Activated naive CD8-positive, alpha-beta T cell (primary cell): ENCODE measurements around the gene LTK.

Experiments
- H3K27ac Mint-ChIP-seq: one replicate; pipeline ENCODE4 v1.8.0; 2021; ENCODE audit warnings: mixed read lengths
- H3K27me3 Mint-ChIP-seq: one replicate; pipeline ENCODE4 v1.8.0; 2021; ENCODE audit warnings: mixed read lengths
- H3K36me3 Mint-ChIP-seq: one replicate; pipeline ENCODE4 v1.8.0; 2021; ENCODE audit warnings: mixed read lengths
- H3K4me1 Mint-ChIP-seq: one replicate; pipeline ENCODE4 v1.8.0; 2021; ENCODE audit warnings: low read depth, mixed read lengths
- H3K4me3 Mint-ChIP-seq: one replicate; pipeline ENCODE4 v1.8.0; 2021; ENCODE audit warnings: mild to moderate bottlenecking, mixed read lengths
- H3K9me3 Mint-ChIP-seq: one replicate; pipeline ENCODE4 v1.8.0; 2021; ENCODE audit warnings: low read depth, mixed read lengths

LTK gene

DNA sequence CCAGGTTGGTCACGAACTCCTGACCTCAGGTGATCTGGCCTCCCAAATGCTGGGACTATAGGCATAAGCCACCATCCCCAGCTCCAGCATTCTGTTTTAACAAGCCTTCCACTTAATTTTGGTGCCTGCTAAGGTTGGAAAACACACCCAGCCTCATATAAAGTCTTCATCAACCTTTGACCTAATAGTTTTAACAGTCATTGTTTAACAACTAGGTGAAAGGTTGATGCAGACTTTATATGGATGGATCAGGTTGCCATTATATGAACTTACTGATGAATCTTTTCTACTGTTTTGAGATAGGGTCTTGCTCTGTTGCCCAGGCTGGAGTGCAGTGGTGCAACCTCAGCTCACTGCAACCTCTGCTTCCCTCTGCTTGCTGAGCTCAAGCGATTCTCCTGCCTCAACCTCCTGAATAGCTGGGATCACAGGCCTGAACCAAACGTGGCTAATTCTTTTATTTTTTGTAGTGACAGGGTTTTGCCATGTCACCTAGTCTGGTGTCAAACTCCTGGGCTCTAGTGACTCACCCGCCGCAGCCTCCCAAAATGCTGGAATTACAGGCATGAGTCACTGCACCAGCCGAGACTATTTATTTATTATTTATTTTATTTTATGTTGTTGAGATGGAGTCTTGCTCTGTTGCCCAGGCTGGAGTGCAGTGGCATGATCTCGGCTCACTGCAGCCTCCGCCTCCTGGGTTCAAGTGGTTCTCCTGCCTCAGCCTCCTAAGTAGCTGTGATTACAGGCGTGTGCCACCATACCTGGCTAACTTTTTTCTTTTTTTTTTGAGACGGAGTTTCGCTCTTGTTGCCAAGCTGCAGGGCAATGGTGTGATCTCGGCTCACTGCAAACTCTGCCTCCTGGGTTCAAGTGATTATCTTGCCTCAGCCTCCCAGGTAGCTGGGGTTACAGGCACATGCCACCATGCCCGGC is 33.5 kb upstream of the LTK start:
- no peaks in the 10 kb centered on the region for H3K27me3 Mint-ChIP-seq
- H3K9me3 Mint-ChIP-seq, result no peaks in the 10 kb centered on the region

DNA sequence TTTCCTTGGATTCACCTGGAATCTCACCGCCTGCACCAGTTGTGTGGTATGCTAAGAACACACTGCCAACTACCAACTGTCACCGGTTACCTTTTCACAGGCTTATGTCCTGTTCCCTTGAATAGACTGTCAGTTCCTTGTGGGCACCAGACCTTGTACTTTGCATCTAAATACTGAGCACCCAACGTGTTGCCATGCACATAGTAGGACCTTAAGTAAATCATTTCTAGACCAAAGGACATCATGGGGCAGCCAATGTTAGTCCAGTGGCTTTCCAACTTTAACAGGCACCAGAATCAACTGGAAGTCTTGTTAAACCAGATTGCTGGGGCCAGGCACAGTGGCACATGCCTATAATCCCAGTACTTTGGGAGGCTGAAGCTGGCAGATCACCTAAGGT is 31.6 kb upstream of the LTK start:
- peaks cover 13% of the 10 kb centered on the region for H3K4me1 Mint-ChIP-seq
- peak overlapping the region; percentile 96 for H3K4me3 Mint-ChIP-seq
- no peaks in the 10 kb centered on the region for H3K27me3 Mint-ChIP-seq
- H3K27ac Mint-ChIP-seq, result peak overlapping the region; percentile 58
- H3K36me3 Mint-ChIP-seq, result no peaks in the 10 kb centered on the region
- H3K9me3 Mint-ChIP-seq, result no peaks in the 10 kb centered on the region

More for the DNA sequence above, 33.5 kb upstream of the LTK start:
- Mint-ChIP-seq H3K4me1 (peaks cover 13% of the 10 kb centered on the region), H3K27ac (no peak overlapping the region), H3K36me3 (no peaks in the 10 kb centered on the region), H3K4me3 (no peak overlapping the region)

DNA sequence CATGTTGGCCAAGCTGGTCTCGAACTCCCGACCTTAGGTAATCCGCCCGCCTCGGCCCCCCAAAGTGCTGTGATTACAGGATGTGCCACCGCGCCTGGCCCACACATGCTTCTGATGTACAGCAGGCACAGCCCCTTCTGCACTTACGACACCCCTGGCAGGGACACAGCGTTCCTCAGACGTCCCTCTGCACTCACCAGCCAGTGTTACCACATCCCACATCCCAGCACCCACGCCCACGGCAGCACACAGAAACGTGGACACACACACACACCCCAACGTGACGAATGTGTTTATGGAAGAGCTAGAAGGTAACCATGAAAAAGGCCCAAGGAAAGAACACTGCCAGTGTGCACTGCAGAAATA is 31.0 kb upstream of the LTK start:
- H3K36me3 Mint-ChIP-seq, result no peaks in the 10 kb centered on the region
- H3K4me3 Mint-ChIP-seq, result peak overlapping the region; percentile 96
- H3K4me1 Mint-ChIP-seq, result peaks cover 13% of the 10 kb centered on the region
- no peaks in the 10 kb centered on the region for H3K9me3 Mint-ChIP-seq
- peak overlapping the region; percentile 93 for H3K27ac Mint-ChIP-seq
- no peaks in the 10 kb centered on the region for H3K27me3 Mint-ChIP-seq

DNA sequence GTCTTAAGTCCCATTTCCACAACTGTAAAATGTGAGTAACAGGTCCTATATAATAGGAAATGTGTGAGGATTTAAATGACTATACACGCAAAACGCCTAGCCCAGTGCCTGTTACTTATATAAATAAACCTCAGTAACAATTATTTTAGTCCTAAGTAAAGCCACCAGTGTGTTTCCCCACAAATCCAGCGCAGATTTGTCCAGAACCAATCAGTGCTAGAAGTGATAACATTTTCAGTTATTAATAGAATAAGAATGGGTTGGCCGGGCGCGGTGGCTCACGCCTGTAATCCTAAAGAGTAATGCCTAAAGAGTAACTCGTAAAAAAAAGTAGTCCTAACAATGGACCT is 29.9 kb upstream of the LTK start:
- H3K27ac Mint-ChIP-seq, result peak overlapping the region; percentile 93
- H3K27me3 Mint-ChIP-seq, result no peaks in the 10 kb centered on the region
- peak overlapping the region; percentile 96 for H3K4me3 Mint-ChIP-seq
- H3K4me1 Mint-ChIP-seq, result peaks cover 13% of the 10 kb centered on the region
- H3K9me3 Mint-ChIP-seq, result no peaks in the 10 kb centered on the region
- H3K36me3 Mint-ChIP-seq, result no peaks in the 10 kb centered on the region

DNA sequence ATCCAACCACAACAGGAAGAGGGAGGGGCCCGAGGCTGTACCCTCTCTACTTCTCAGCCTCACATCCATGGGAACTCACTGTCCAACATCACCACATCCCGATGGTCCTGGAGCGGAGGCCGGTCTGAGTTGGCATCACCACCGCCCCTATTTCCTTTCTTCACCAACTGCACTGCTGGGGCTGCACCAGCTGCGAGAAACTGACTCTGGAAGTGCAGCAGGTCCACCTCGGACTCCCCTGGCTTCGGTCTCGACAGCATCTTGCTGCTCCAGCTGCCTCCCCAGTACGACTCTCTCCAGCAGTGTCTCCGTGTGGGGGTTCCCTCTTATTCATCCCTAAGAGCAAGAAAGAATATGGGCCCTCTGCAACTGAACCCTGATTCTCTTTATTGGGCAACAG is 23.2 kb upstream of the LTK start:
- Mint-ChIP-seq H3K4me1 (peaks cover 4% of the 10 kb centered on the region), H3K27ac (no peak overlapping the region), H3K9me3 (no peaks in the 10 kb centered on the region), H3K4me3 (no peak overlapping the region), H3K36me3 (peaks cover 6% of the 10 kb centered on the region), H3K27me3 (no peaks in the 10 kb centered on the region)

DNA sequence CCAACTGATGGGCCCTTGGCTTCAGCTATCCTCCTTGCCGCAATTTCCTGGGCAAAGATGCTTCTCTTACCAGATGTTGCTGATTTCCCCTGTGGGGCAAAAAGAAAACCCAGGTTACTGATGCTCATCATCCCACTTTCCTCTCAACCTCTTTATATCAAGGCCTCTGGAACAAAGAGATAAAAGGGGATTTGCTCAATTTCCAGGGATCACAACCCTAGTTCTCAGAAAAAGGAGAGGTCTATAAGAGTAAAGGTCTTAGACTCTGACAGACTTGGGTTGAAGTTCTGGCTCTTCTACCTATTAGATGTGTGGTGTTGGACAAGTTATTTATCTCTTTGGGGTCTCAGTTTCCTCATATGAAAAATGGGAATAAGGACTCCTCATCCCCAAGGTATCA is 21.9 kb upstream of the LTK start:
- Mint-ChIP-seq H3K27ac (no peak overlapping the region), H3K27me3 (no peaks in the 10 kb centered on the region), H3K4me3 (no peak overlapping the region), H3K9me3 (no peaks in the 10 kb centered on the region), H3K36me3 (peaks cover 6% of the 10 kb centered on the region), H3K4me1 (peaks cover 4% of the 10 kb centered on the region)

DNA sequence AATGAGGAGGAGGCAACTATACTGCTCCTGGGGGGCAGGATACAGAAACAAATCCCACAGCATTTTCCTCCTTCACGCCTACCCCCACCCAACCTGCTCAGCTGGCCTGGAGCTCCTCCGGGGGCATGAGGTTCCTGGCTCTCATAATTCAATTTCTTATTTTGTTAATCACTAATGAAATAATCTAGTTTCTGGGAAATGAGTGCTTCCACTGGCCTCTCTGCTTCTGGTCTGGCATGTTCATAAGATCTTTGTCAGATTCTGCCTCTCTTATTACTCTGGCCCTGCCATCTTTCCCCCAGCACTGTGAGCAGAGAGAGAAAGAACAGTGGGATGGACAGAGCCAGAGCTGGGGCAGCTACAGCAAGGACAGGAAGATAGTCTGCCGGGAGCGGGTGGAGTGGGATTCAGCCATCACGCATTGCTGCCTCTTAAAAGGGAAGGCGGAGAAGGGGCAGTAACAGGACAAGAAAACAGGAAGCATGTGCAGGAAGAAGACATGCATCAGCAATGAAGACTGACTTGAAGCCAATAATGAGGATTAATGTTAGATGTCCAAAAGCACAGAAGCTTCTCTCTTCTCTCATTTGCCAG is 16.8 kb upstream of the LTK start:
- no peak overlapping the region for H3K4me3 Mint-ChIP-seq
- H3K4me1 Mint-ChIP-seq, result no peaks in the 10 kb centered on the region
- peaks cover 15% of the 10 kb centered on the region for H3K36me3 Mint-ChIP-seq
- H3K27ac Mint-ChIP-seq, result no peak overlapping the region
- no peaks in the 10 kb centered on the region for H3K9me3 Mint-ChIP-seq
- H3K27me3 Mint-ChIP-seq, result no peaks in the 10 kb centered on the region

DNA sequence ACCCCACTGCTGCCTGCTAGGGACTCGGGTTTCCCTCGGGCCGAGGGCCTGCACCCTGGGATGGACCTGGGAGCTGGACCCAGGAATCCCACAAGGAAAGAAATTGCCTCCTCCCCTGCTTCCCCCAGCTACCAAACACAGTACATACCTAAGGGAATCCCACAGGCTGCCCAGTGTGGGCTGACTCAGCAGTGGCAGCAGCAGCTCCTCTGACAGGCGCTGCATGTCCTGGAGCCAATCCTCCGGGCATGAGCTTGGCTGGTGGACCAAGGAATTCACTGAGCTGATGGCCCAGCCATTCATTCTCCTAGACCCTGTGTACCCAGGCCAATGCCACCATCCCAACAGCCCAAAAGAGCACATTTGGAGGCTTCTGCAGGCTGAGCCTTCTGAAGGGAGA is 9.5 kb upstream of the LTK start:
- Mint-ChIP-seq H3K9me3 (no peaks in the 10 kb centered on the region), H3K36me3 (peaks cover 2% of the 10 kb centered on the region), H3K4me3 (no peak overlapping the region), H3K27ac (no peak overlapping the region), H3K4me1 (no peaks in the 10 kb centered on the region), H3K27me3 (no peaks in the 10 kb centered on the region)

DNA sequence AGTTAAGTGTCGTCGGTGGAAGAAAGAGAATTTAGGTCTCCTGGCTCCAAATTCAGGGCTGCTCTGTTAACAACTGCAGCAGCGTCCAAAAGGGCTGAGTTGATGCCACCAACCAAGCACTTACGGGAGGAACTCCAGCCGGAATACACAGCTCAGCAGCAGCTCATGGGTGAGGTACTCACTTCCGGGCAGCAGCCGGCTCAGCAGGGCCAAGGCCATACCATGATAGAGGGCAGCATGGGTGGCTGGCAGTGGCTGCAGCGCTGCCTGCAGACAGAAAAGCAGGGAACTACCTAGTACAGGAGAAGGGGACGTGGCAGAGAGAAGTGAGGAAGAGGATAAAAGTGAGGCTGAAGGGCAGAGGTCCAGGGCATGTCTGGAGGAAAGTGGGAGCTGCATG is 8.0 kb upstream of the LTK start:
- no peak overlapping the region for H3K27ac Mint-ChIP-seq
- H3K9me3 Mint-ChIP-seq, result no peaks in the 10 kb centered on the region
- peaks cover 3% of the 10 kb centered on the region for H3K36me3 Mint-ChIP-seq
- H3K4me3 Mint-ChIP-seq, result no peak overlapping the region
- no peaks in the 10 kb centered on the region for H3K4me1 Mint-ChIP-seq
- H3K27me3 Mint-ChIP-seq, result no peaks in the 10 kb centered on the region

DNA sequence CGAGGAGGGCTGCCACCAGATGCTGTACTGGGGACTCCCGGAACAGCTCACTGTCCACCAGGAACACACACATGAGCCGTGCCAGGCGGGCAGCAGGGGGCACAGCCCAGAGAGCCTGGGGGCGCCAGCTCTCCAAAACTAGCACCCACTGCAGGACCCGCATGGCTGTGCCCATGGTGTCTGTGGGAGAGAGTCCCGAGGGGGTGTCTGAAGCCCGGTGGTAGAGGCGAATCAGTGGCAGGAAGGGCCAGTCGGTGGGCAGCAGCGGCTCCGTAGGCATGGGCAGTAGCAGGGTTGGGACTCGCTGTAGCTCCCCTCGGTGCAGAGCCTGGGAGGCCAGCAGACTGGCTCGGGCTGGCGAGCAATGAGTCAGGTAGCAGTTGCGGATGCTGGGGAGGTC is 7.0 kb upstream of the LTK start:
- Mint-ChIP-seq H3K36me3 (peaks cover 3% of the 10 kb centered on the region), H3K27ac (no peak overlapping the region), H3K4me3 (no peak overlapping the region), H3K27me3 (no peaks in the 10 kb centered on the region), H3K9me3 (no peaks in the 10 kb centered on the region), H3K4me1 (no peaks in the 10 kb centered on the region)

DNA sequence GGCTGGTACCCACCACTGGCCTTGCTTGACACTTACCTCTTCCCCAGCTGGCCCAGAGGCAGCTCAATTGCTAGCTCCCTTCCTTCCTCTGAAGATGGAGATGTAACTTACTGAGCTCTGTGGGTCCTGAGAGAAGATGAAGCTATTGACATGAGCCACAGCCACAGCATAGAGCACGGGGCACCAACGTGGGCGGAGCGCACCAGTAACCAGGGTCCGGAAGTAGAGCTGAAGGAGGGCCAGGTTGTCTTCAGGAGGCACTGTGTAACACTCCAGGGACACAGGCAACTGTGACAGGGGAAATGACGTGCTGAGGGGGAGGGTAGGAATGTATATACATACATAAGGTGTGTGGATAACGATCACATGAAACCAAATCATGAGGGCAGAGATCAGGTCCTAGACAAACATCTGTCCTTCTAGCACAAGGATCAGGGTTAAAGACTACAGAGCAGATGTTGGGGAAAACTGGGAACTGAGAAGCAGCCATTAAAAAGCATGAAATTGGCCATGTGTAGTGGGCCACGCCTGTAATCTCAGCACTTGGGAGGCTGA is 4.3 kb upstream of the LTK start:
- Mint-ChIP-seq H3K27ac (no peak overlapping the region), H3K27me3 (no peaks in the 10 kb centered on the region), H3K4me3 (no peak overlapping the region), H3K9me3 (no peaks in the 10 kb centered on the region), H3K4me1 (peaks cover 14% of the 10 kb centered on the region), H3K36me3 (peaks cover 3% of the 10 kb centered on the region)

DNA sequence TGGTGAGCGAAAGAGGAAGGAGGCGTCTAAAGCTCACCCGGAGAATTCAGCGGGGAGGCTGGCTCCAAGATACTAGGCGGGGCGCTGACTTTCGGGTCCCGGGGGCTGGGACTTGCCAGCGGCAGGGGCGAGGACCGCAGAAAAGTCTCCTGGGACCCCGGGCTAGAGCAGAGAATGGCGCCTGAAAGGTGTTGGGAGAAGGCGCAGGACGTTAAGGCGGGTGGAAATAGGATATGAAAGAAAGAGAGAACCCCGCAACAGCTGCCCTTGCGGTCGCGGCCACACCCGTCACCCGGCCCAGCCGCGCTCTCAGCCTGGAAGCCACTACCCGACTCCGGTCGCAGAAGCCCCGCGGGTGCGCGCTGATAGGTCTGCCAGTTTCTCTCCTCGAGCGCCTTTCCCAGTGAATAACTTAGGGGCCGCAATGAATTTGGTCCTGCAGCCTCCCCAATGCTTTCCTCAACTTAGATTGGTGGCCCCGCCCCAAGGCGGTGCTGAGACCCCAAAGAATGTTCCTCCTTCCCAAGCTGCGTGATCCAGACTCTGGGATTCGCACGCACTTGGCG is 604 bp downstream of the LTK start:
- H3K4me1 Mint-ChIP-seq, result peaks cover 24% of the 10 kb centered on the region
- no peaks in the 10 kb centered on the region for H3K9me3 Mint-ChIP-seq
- H3K27me3 Mint-ChIP-seq, result peaks cover 7% of the 10 kb centered on the region
- H3K4me3 Mint-ChIP-seq, result peak overlapping the region; percentile 77
- H3K27ac Mint-ChIP-seq, result no peak overlapping the region
- H3K36me3 Mint-ChIP-seq, result peaks cover 3% of the 10 kb centered on the region

DNA sequence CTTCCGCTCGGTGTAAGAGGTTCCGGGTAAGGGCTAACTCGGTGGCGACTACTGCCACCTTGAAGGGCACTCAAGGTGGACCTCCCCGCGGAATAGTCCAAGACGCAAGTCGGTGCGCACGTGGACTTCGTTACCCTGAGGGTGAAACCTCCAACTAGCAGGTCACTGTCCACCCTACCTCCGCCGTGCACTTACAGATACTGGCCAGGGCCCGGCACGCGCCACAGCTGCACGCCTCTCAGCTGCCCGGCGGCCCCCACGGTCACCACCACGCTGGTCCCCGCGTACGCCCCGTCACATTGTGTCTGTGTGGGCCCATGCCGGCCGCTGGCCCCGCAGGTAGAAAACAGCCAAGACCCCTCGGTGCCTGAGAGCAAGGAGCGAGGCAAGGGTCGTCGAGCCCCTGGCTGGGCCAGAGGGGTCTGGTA is 1.1 kb downstream of the LTK start:
- H3K9me3 Mint-ChIP-seq, result no peaks in the 10 kb centered on the region
- H3K4me3 Mint-ChIP-seq, result peak overlapping the region; percentile 77
- no peaks in the 10 kb centered on the region for H3K36me3 Mint-ChIP-seq
- H3K27ac Mint-ChIP-seq, result no peak overlapping the region
- H3K27me3 Mint-ChIP-seq, result peaks cover 7% of the 10 kb centered on the region
- peaks cover 24% of the 10 kb centered on the region for H3K4me1 Mint-ChIP-seq

DNA sequence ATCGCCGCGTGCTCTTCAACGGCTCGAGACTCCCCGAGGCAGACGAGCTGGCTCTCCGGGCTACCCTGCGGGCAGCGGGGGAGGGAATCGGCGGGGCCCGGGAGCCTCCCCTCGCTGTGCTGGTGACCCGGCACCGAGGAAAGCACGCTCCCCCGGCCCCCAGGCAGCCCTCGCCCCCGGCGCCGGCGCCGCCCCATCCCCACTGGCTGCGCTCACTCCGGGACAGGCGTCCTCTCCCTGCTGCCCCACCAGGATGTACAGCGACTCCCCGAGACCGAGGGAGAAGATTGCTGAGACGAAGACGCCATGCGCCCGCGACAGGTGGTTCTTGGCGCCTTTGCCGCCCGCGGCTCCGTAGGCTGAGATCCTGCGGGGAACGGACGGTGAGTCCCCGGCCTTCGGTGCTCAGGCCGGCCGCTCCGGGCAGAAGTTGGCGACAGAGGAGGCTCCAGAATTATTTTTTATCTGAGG is 1.7 kb downstream of the LTK start:
- Mint-ChIP-seq H3K9me3 (no peaks in the 10 kb centered on the region), H3K27me3 (peaks cover 7% of the 10 kb centered on the region), H3K27ac (no peak overlapping the region), H3K4me3 (peak overlapping the region; percentile 77), H3K36me3 (no peaks in the 10 kb centered on the region), H3K4me1 (peaks cover 24% of the 10 kb centered on the region)

DNA sequence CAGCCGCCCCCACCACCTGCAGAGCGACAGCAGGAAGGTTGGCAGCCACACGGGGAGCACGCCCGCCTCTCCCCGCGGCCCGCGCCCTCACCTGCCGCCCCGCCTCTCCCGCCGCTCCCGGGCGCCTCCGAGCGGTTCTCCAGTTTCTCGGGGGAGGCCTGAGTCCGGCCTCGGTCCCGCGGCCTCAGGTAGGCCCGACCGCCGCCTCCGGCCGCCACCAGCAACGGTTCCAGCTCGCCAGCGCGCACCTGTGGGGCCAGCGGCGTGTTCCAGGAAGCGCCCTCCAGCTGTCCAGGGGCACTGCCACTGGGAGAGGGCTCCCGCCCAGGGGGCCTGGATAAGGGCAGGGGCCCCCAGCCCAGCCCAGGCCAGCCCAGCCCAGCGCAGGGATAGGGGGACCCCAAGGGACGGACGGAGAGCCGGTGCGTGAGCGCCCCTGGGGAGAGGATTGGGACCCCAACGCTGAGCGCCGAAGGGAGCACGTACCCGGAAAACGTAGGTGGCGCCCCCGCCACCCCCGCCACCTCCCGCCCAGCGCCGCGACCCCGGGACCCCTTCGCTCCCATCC is 2.2 kb downstream of the LTK start:
- no peaks in the 10 kb centered on the region for H3K9me3 Mint-ChIP-seq

More for the DNA sequence above, 2.2 kb downstream of the LTK start:
- Mint-ChIP-seq H3K27ac (no peak overlapping the region), H3K4me1 (peaks cover 24% of the 10 kb centered on the region), H3K27me3 (peaks cover 7% of the 10 kb centered on the region), H3K4me3 (no peak overlapping the region), H3K36me3 (no peaks in the 10 kb centered on the region)
